ENCODE results near the gene TGFB2.
A peak's percentile ranks its signal among the peaks of the same experiment; 100 is the strongest.

Gene TGFB2

GRCh38 chr1:218344814-218345672, at the start of gene TGFB2:
TSS of gene TGFB2 (plus strand) at chr1:218345336. CDS start at chr1:218346702, 1,366 bp downstream.
- in situ Hi-C loops (cut with HindIII; ENCODE audit: low sequenced_read_pairs) = loop anchor here (25.0 kb wide), 1 partner anchor 717 kb away; no protein-coding TSS in a partner anchor
- DNase-seq (ENCODE audit: low read depth) = peak; percentile 69
- peak; percentile 18 for TF ChIP-seq CTCF (IDR thresholded peaks at IDR 0.05; ENCODE audit: low read depth, low read length, missing control alignments)
- H3K4me3 ChIP-seq (ENCODE audit: low read depth, low read length) = peak within 1 kb of the TSS; percentile 80

- no peak for DNase-seq (ENCODE audit: low read depth)
- no peak overlapping the region for H3K4me3 ChIP-seq (ENCODE audit: low read depth, low read length)
- in situ Hi-C loops (cut with HindIII; ENCODE audit: low sequenced_read_pairs) = no loop called here
- TF ChIP-seq CTCF (IDR thresholded peaks at IDR 0.05; ENCODE audit: low read depth, low read length, missing control alignments) = no peak
Measured at GRCh38 chr1:218296162-218296561, 49.0 kb upstream of the TGFB2 start.

- TF ChIP-seq CTCF (IDR thresholded peaks at IDR 0.05; ENCODE audit: low read depth, low read length, missing control alignments) = no peak
- no peak for DNase-seq (ENCODE audit: low read depth)
- in situ Hi-C loops (cut with HindIII; ENCODE audit: low sequenced_read_pairs) = no loop called here
- no peak overlapping the region for H3K4me3 ChIP-seq (ENCODE audit: low read depth, low read length)
Measured at GRCh38 chr1:218297461-218297860, 47.7 kb upstream of the TGFB2 start.

- in situ Hi-C loops (cut with HindIII; ENCODE audit: low sequenced_read_pairs) = no loop called here
- H3K4me3 ChIP-seq (ENCODE audit: low read depth, low read length) = no peak overlapping the region
- no peak for TF ChIP-seq CTCF (IDR thresholded peaks at IDR 0.05; ENCODE audit: low read depth, low read length, missing control alignments)
- DNase-seq (ENCODE audit: low read depth) = no peak
Measured at GRCh38 chr1:218297867-218298266, 47.3 kb upstream of the TGFB2 start.

- no peak overlapping the region for H3K4me3 ChIP-seq (ENCODE audit: low read depth, low read length)
- in situ Hi-C loops (cut with HindIII; ENCODE audit: low sequenced_read_pairs) = no loop called here
- DNase-seq (ENCODE audit: low read depth) = no peak
- no peak for TF ChIP-seq CTCF (IDR thresholded peaks at IDR 0.05; ENCODE audit: low read depth, low read length, missing control alignments)
Measured at GRCh38 chr1:218298398-218298797, 46.7 kb upstream of the TGFB2 start.

GRCh38 chr1:218299416-218299815, 45.7 kb upstream of the TGFB2 start:
- DNase-seq (ENCODE audit: low read depth) = peak; percentile 54
- peak; percentile 59 for TF ChIP-seq CTCF (IDR thresholded peaks at IDR 0.05; ENCODE audit: low read depth, low read length, missing control alignments)
- no peak overlapping the region for H3K4me3 ChIP-seq (ENCODE audit: low read depth, low read length)
- in situ Hi-C loops (cut with HindIII; ENCODE audit: low sequenced_read_pairs) = no loop called here
